IPS DF 4.7 (cell line): ENCODE data around the gene CMTM7.

Source experiments
- DNase-seq: peaks from one replicate; pipeline ENCODE4 v3.0.0-alpha.2; 2013; ENCODE audit warnings: low spot score; ENCODE audit errors: extremely low read depth

Gene CMTM7

GRCh38 chr3:32488474-32489008 is 96.9 kb downstream of the CMTM7 start:
- no peak for DNase-seq

- DNase-seq: no peak
Observed at GRCh38 chr3:32492684-32493436, 101.2 kb downstream of the CMTM7 start.

- no peak for DNase-seq
Observed at GRCh38 chr3:32493437-32494414, 102.1 kb downstream of the CMTM7 start.

GRCh38 chr3:32495085-32495484 is 103.4 kb downstream of the CMTM7 start:
- DNase-seq: no peak

- DNase-seq: no peak
Observed at GRCh38 chr3:32495609-32496008, 104.0 kb downstream of the CMTM7 start.

- no peak for DNase-seq
Observed at GRCh38 chr3:32498252-32498651, 106.6 kb downstream of the CMTM7 start.

GRCh38 chr3:32498992-32499391 is 107.3 kb downstream of the CMTM7 start:
- no peak for DNase-seq

- no peak for DNase-seq
Observed at GRCh38 chr3:32499585-32499984, 107.9 kb downstream of the CMTM7 start.

- DNase-seq: no peak
Observed at GRCh38 chr3:32500231-32500630, 108.6 kb downstream of the CMTM7 start.

GRCh38 chr3:32500880-32501782 is 109.5 kb downstream of the CMTM7 start:
- no peak for DNase-seq

GRCh38 chr3:32501783-32502117 is 110.1 kb downstream of the CMTM7 start:
- no peak for DNase-seq

- no peak for DNase-seq
Observed at GRCh38 chr3:32502118-32502945, 110.7 kb downstream of the CMTM7 start, which contains the start of gene CMTM6. TSS of gene CMTM6 (minus strand) at chr3:32502852. CDS start at chr3:32502745, 107 bp downstream.

- no peak for DNase-seq
Observed at GRCh38 chr3:32502946-32503286, 111.3 kb downstream of the CMTM7 start.
